Lung microvascular endothelial cell (primary cell): ENCODE measurements around the gene ATP6V1D. TPM values are rescaled to one million over a fixed set of nuclear protein-coding genes. Genes with fewer than 3 reads are reported as not detected.
"Not testable (repeated sequence)": the region's sequence is repeated elsewhere in the genome, so short reads cannot be mapped to it uniquely, and the experiment has no call there.

Experiments used
- DNase-seq, 2 donors: peaks; one replicate each; pipeline versions ENCODE4 v3.0.0 to v3.0.0-alpha.2; 2010; ENCODE audit warnings: low read depth in 2 of 2
- total RNA-seq: library from RNA; depleted of rRNA; stranded (reverse); fragments of >200 nt; gene quantifications from 2 replicates; pipeline ENCODE4 v1.2.1, GENCODE V29; 2014

Gene ATP6V1D
- total RNA-seq, 1 donor from 2014 or later = 59.5 TPM

- no peak for DNase-seq
Observed at GRCh38 chr14:67371247-67372148, 11.9 kb upstream of the ATP6V1D start.

GRCh38 chr14:67370830-67371229 is 11.2 kb upstream of the ATP6V1D start:
- peak in 1 of 2 donors; percentile 55 for DNase-seq

GRCh38 chr14:67365476-67365875 is 5.9 kb upstream of the ATP6V1D start:
- no peak for DNase-seq

- no peak for DNase-seq
Observed at GRCh38 chr14:67360470-67361206, 1.0 kb upstream of the ATP6V1D start.

GRCh38 chr14:67358924-67359774 is 455 bp downstream of the ATP6V1D start:
- DNase-seq = peak; percentile 15 to 65

- peak in 1 of 2 donors; percentile 31 for DNase-seq
Observed at GRCh38 chr14:67357969-67358354, 1.6 kb downstream of the ATP6V1D start.

GRCh38 chr14:67357186-67357968 is 2.2 kb downstream of the ATP6V1D start:
- no peak for DNase-seq

GRCh38 chr14:67352055-67352454 is 7.5 kb downstream of the ATP6V1D start:
- DNase-seq = no peak

- no peak for DNase-seq
Observed at GRCh38 chr14:67345583-67345982, 14.0 kb downstream of the ATP6V1D start.

- DNase-seq = peak in 1 of 2 donors; percentile 74
Observed at GRCh38 chr14:67343601-67344230, 15.9 kb downstream of the ATP6V1D start.

GRCh38 chr14:67341231-67341630 is 18.4 kb downstream of the ATP6V1D start:
- not testable (repeated sequence) for DNase-seq

GRCh38 chr14:67335781-67336180 is 23.8 kb downstream of the ATP6V1D start:
- peak; percentile 40 to 62 for DNase-seq

GRCh38 chr14:67332468-67332867 is 27.1 kb downstream of the ATP6V1D start:
- no peak for DNase-seq

GRCh38 chr14:67331368-67332125 is 28.1 kb downstream of the ATP6V1D start:
- DNase-seq = no peak

GRCh38 chr14:67329666-67330065 is 29.9 kb downstream of the ATP6V1D start:
- DNase-seq = not testable (repeated sequence)

GRCh38 chr14:67319142-67319541 is 40.5 kb downstream of the ATP6V1D start:
- no peak for DNase-seq

GRCh38 chr14:67317822-67318221 is 41.8 kb downstream of the ATP6V1D start:
- DNase-seq = no peak

- no peak for DNase-seq
Observed at GRCh38 chr14:67313153-67313552, 46.5 kb downstream of the ATP6V1D start.

- no peak for DNase-seq
Observed at GRCh38 chr14:67311868-67312267, 47.7 kb downstream of the ATP6V1D start.
